HepG2 (cell line): ENCODE data around the gene PLCB2. TPM values are rescaled to one million over a fixed set of nuclear protein-coding genes. Genes with fewer than 3 reads are reported as not detected.

Experiments used
- ATAC-seq: fragments of 200-7000 bp; cut with Tn5 transposase; 3 replicates; pipeline ENCODE4 v1.9.1; 2020; ENCODE audit warnings: mild to moderate bottlenecking, moderate library complexity
- BruUV-seq: library from RNA; stranded (reverse); fragments of 400-500 nt; replicated peaks from 2 replicates; lab custom pipeline; 2021; lab: Mats Ljungman, UMichigan
- CTCF ChIA-PET: fragments of 300-600 bp; formaldehyde crosslinking; extraction: SDS; loops from one replicate; lab custom pipeline; 2021; ENCODE audit warnings: low total read pairs, inconsistent platforms, low intra/inter-chr PET ratio; lab: Yijun Ruan, JAX
- POLR2A ChIA-PET: fragments of 350-600 bp; sonication (Branson Sonifier 250); formaldehyde crosslinking; loops from one replicate; lab custom pipeline; 2020; ENCODE audit warnings: antibody characterized with exemption, inconsistent platforms; lab: Yijun Ruan, JAX
- DNase-seq: peaks from one replicate; pipeline ENCODE4 v3.0.0-alpha.2; 2015; ENCODE audit warnings: low spot score
- FAIRE-seq: peaks from 3 replicates; lab custom pipeline; 2011; peaks lifted over from hg19 to GRCh38; lab: Jason Lieb, UNC
- H2AFZ ChIP-seq: one replicate; pipeline ENCODE4 v1.6.1; 2011; ENCODE audit warnings: low read length, inconsistent platforms
- H3K27ac ChIP-seq: fragments of 300-600 bp; 3 replicates; pipeline ENCODE4 v1.8.0; 2011; ENCODE audit warnings: mixed run types, mild to moderate bottlenecking, mixed read lengths, low read length, inconsistent platforms; ENCODE audit not compliant: insufficient read depth; ENCODE audit errors: extremely low read length
- H3K27me3 ChIP-seq, 2 experiments: fragments of 200-600 bp in 1 of 2; 2 replicates in 1 of 2; 3 replicates in 1 of 2; pipeline versions ENCODE4 v1.6.0 to v1.8.0; 2011; ENCODE audit warnings: low read length in 2 of 2, mild to moderate bottlenecking in 2 of 2, moderate library complexity in 2 of 2, inconsistent platforms in 1 of 2; ENCODE audit not compliant: insufficient read depth in 2 of 2, control insufficient read depth in 1 of 2
- H3K36me3 ChIP-seq, 2 experiments: fragments of 200-600 bp in 1 of 2; replicated peaks in 1 of 2; 2 replicates in 1 of 2; 3 replicates in 1 of 2; pipeline versions ENCODE4 v1.5.1 to v1.8.0; 2011; ENCODE audit warnings: low read length in 2 of 2, inconsistent platforms in 1 of 2; ENCODE audit not compliant: insufficient read depth in 2 of 2, control insufficient read depth in 1 of 2
- H3K4me1 ChIP-seq: 2 replicates; pipeline ENCODE4 v1.5.1; 2012; ENCODE audit warnings: low read length, inconsistent platforms; ENCODE audit not compliant: insufficient read depth
- H3K4me2 ChIP-seq: 2 replicates; pipeline ENCODE4 v1.6.0; 2011; ENCODE audit warnings: low read depth, low read length, inconsistent platforms
- H3K4me3 ChIP-seq, 3 experiments: fragments of 200-600 bp in 1 of 3; sonication (generic), shearing (Covaris generic) in 1 of 3; replicated peaks in 1 of 3; 2 replicates each; pipeline ENCODE4 v1.5.1; 2011 to 2016; ENCODE audit warnings: low read length in 3 of 3, inconsistent platforms in 2 of 3, low read depth in 2 of 3, mild to moderate bottlenecking in 2 of 3, control low read depth in 1 of 3, mixed read lengths in 1 of 3; ENCODE audit not compliant: insufficient read depth in 1 of 3
- H3K79me2 ChIP-seq: one replicate; pipeline ENCODE4 v1.6.1; 2011; ENCODE audit warnings: low read length, inconsistent platforms; ENCODE audit not compliant: insufficient read depth
- H3K9ac ChIP-seq: 2 replicates; pipeline ENCODE4 v1.6.0; 2011; ENCODE audit warnings: mild to moderate bottlenecking, low read depth, low read length, inconsistent platforms; ENCODE audit not compliant: insufficient read depth
- H3K9me3 ChIP-seq: 2 replicates; pipeline ENCODE4 v1.5.1; 2012; ENCODE audit warnings: mild to moderate bottlenecking, low read length
- H4K20me1 ChIP-seq: 2 replicates; pipeline ENCODE4 v1.6.0; 2011; ENCODE audit warnings: inconsistent platforms, mild to moderate bottlenecking, low read length, moderate library complexity; ENCODE audit not compliant: insufficient read depth
- ADNP ChIP-seq: sonication (generic); formaldehyde crosslinking; IDR thresholded peaks from 2 replicates; pipeline ENCODE4 v1.4.0; 2020; ENCODE audit warnings: missing genetic modification reagents
- GTF2F1 ChIP-seq: fragments of 150-350 bp; IDR thresholded peaks from 2 replicates; pipeline ENCODE4 v1.6.1; 2014; ENCODE audit warnings: low read length
- HDAC6 ChIP-seq: fragments of 200-600 bp; sonication (generic); IDR thresholded peaks from 2 replicates; pipeline ENCODE4 v1.7.0; 2017; ENCODE audit warnings: mild to moderate bottlenecking, antibody characterized with exemption, low read length, low read depth
- KDM4B ChIP-seq: sonication (generic); formaldehyde crosslinking; IDR thresholded peaks from 2 replicates; pipeline ENCODE4 v1.4.0; 2020; ENCODE audit warnings: missing genetic modification reagents
- KLF11 ChIP-seq: IDR thresholded peaks from 2 replicates; pipeline ENCODE4 v1.6.1; 2016; ENCODE audit warnings: missing compliant biosample characterization
- PATZ1 ChIP-seq: sonication (generic); formaldehyde crosslinking; IDR thresholded peaks from 2 replicates; pipeline ENCODE4 v1.4.0; 2020; ENCODE audit warnings: missing genetic modification reagents
- PAXIP1 ChIP-seq: sonication (generic); formaldehyde crosslinking; conservative IDR thresholded peaks from 2 replicates; pipeline ENCODE4 v1.4.0; 2020; ENCODE audit warnings: mild to moderate bottlenecking, missing genetic modification reagents, moderate library complexity
- RELA ChIP-seq: sonication (generic); formaldehyde crosslinking; IDR thresholded peaks from 2 replicates; pipeline ENCODE4 v1.4.0; 2020; ENCODE audit warnings: missing genetic modification reagents
- RFXAP ChIP-seq: sonication (generic); formaldehyde crosslinking; IDR thresholded peaks from 2 replicates; pipeline ENCODE4 v1.4.0; 2020; ENCODE audit warnings: missing genetic modification reagents, borderline replicate concordance
- TRIM24 ChIP-seq: sonication (generic); formaldehyde crosslinking; IDR thresholded peaks from 2 replicates; pipeline ENCODE4 v1.8.0; 2022; ENCODE audit warnings: mild to moderate bottlenecking, missing genetic modification reagents
- ZNF12 ChIP-seq: sonication (generic); formaldehyde crosslinking; IDR thresholded peaks from 2 replicates; pipeline ENCODE4 v1.5.0; 2020; ENCODE audit warnings: missing genetic modification reagents
- ZNF264 ChIP-seq: sonication (generic); formaldehyde crosslinking; IDR thresholded peaks from 2 replicates; pipeline ENCODE4 v1.4.0; 2020; ENCODE audit warnings: missing genetic modification reagents
- ZNF382 ChIP-seq: sonication (generic); formaldehyde crosslinking; IDR thresholded peaks from 2 replicates; pipeline ENCODE4 v1.5.0; 2020; ENCODE audit warnings: missing genetic modification reagents, mild to moderate bottlenecking, borderline replicate concordance
- ZNF460 ChIP-seq: sonication (generic); formaldehyde crosslinking; IDR thresholded peaks from 2 replicates; pipeline ENCODE4 v1.5.1; 2020; ENCODE audit warnings: missing genetic modification reagents, mild to moderate bottlenecking, borderline replicate concordance
- ZNF777 ChIP-seq: sonication (generic); formaldehyde crosslinking; IDR thresholded peaks from 2 replicates; pipeline ENCODE4 v1.4.0; 2020; ENCODE audit warnings: missing genetic modification reagents
- WGBS: methylation state at CpG from one replicate; pipeline ENCODE4 v1.1.6; 2017; ENCODE audit warnings: low lambda C conversion rate; 5-methylcytosine and 5-hydroxymethylcytosine counted together
- in situ Hi-C: cut with HindIII; loops from 2 replicates; pipeline ENCODE4 v1.10.0; 2017; ENCODE audit warnings: low pct_unique_long_range_greater_than_20kb; ENCODE audit not compliant: extremely low pct_ligation_motif_present
- intact Hi-C: fragments of 100-400 bp; cut with micrococcal nuclease; formaldehyde crosslinking; loops from one replicate; pipeline ENCODE4 v1.10.0; 2022; ENCODE audit not compliant: unreplicated experiment
- polyA plus RNA-seq, 8 experiments: library from polyadenylated mRNA; depleted of rRNA in 3 of 8; stranded (reverse) in 7 of 8; unstranded in 1 of 8; fragments of >200 nt; fragmentation: Illumina TruSeq in 4 of 8; extraction: Trizol in 4 of 8; gene quantifications; 2 replicates each; pipeline versions ENCODE4 v1.2.1 to v1.2.3, GENCODE V29; 2011 to 2016; ENCODE audit warnings: low read depth in 4 of 8, missing spikeins in 1 of 8, mixed read lengths in 1 of 8; ENCODE audit not compliant: insufficient read depth in 1 of 8
- total RNA-seq, 5 experiments: library from RNA; depleted of rRNA; stranded (reverse); fragments of >200 nt; fragmentation: Illumina TruSeq; extraction: Trizol; gene quantifications; 2 replicates each; pipeline ENCODE4 v1.2.3, GENCODE V29; 2016; ENCODE audit warnings: low read depth in 1 of 5

The PLCB2 gene
- total and polyA plus RNA-seq, 2 of the 13 experiments (the other 11 are each of a cell fraction or from before 2014, with no cell fraction given) = 0.11 TPM; not detected in 1

GRCh38 chr15:40306371-40306770 lies 1.4 kb downstream of the PLCB2 start:
- 14% methylated on average over 5 of the region's 5 CpGs for WGBS
- no peak for FAIRE-seq
- H3K27me3 ChIP-seq = peaks cover 7 to 63% of the 10 kb centered on the region in 2 experiments
- H3K36me3 ChIP-seq = no peaks in the 10 kb centered on the region
- no peak overlapping the region for H3K9ac ChIP-seq
- in situ Hi-C loops = no loop called here
- no TSS peak for BruUV-seq
- H3K4me3 ChIP-seq = no peak overlapping the region
- H3K4me2 ChIP-seq = no peak overlapping the region
- DNase-seq = no peak
- TF ChIP-seq KDM4B (CRISPR knock-in tag) = no peak
- TF ChIP-seq PATZ1 (CRISPR knock-in tag) = no peak
- TF ChIP-seq KLF11 (CRISPR knock-in tag) = no peak
- TF ChIP-seq RELA = no peak
- no peak for TF ChIP-seq ADNP (CRISPR knock-in tag)
- TF ChIP-seq, all 625 proteins: peak for 0
- no peaks in the 10 kb centered on the region for H3K79me2 ChIP-seq
- intact Hi-C loops = no loop called here
- no peak overlapping the region for H2AFZ ChIP-seq
- no peaks in the 10 kb centered on the region for H4K20me1 ChIP-seq
- no peaks in the 10 kb centered on the region for H3K4me1 ChIP-seq
- ATAC-seq = no peak
- no peak overlapping the region for H3K27ac ChIP-seq
- ChIA-PET CTCF (no interaction called here), POLR2A (no interaction called here)
- H3K9me3 ChIP-seq = no peaks in the 10 kb centered on the region

GRCh38 chr15:40305281-40305680 lies 2.5 kb downstream of the PLCB2 start:
- ATAC-seq = no peak
- Histone ChIP-seq H3K9ac (no peak overlapping the region), H3K9me3 (no peaks in the 10 kb centered on the region), H3K79me2 (no peaks in the 10 kb centered on the region), H3K4me2 (no peak overlapping the region), H3K27ac (no peak overlapping the region), H3K27me3 (peaks cover 7 to 60% of the 10 kb centered on the region in 2 experiments), H2AFZ (no peak overlapping the region), H3K4me1 (no peaks in the 10 kb centered on the region), H3K36me3 (no peaks in the 10 kb centered on the region), H3K4me3 (no peak overlapping the region), H4K20me1 (no peaks in the 10 kb centered on the region)
- intact Hi-C loops = no loop called here
- no peak for FAIRE-seq
- BruUV-seq = no TSS peak
- 5% methylated on average over 4 of the region's 4 CpGs for WGBS
- in situ Hi-C loops = no loop called here
- CTCF ChIA-PET = no interaction called here
- POLR2A ChIA-PET = no interaction called here
- DNase-seq = no peak
- TF ChIP-seq GTF2F1 (no peak), HDAC6 (no peak), ZNF460 (CRISPR knock-in tag) (no peak), ZNF12 (CRISPR knock-in tag) (no peak), ZNF777 (CRISPR knock-in tag) (no peak), PAXIP1 (CRISPR knock-in tag) (no peak), RFXAP (no peak), ZNF382 (CRISPR knock-in tag) (no peak), TRIM24 (CRISPR knock-in tag) (no peak), ZNF264 (CRISPR knock-in tag) (no peak)
